GM13976 (cell line): ENCODE measurements around the gene EFHC1.

Experiments used
- DNase-seq: peaks from one replicate; pipeline ENCODE4 v3.0.0; 2012; ENCODE audit warnings: low spot score
- in situ Hi-C: fragments of 300-500 bp; cut with MboI; formaldehyde crosslinking; loops from one replicate; pipeline ENCODE4 v1.12.0; 2022; ENCODE audit warnings: low sequenced_read_pairs, mixed read lengths, inconsistent platforms; ENCODE audit not compliant: unreplicated experiment
- TF ChIP-seq, protein P1 (sequence below): IDR thresholded peaks from 2 replicates; pipeline ENCODE4 v1.5.1; 2012; ENCODE audit warnings: borderline replicate concordance, mild to moderate bottlenecking; ENCODE audit not compliant: insufficient read depth; ENCODE audit errors: extremely low read depth, missing control alignments, control extremely low read depth

The EFHC1 gene

DNA sequence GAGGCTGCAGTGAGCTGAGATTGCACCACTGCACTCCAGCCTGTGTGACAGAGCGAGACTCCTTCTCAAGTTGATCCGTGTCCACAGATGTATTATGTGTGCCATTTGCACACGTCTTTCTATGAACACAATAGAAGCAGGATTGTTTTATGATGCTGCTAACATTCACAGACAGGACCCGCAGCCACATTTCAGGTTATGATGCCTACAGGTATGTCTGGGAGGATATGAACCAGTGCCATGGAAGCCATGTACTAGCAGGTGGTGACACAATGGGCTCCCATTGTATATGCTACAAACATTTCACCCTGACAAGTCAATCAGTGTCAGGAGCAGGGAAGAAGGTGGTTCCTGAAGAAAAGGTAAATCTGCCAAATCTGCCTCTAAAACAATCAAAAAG is 152.4 kb downstream of the EFHC1 start:
- TF ChIP-seq, protein P1, sequence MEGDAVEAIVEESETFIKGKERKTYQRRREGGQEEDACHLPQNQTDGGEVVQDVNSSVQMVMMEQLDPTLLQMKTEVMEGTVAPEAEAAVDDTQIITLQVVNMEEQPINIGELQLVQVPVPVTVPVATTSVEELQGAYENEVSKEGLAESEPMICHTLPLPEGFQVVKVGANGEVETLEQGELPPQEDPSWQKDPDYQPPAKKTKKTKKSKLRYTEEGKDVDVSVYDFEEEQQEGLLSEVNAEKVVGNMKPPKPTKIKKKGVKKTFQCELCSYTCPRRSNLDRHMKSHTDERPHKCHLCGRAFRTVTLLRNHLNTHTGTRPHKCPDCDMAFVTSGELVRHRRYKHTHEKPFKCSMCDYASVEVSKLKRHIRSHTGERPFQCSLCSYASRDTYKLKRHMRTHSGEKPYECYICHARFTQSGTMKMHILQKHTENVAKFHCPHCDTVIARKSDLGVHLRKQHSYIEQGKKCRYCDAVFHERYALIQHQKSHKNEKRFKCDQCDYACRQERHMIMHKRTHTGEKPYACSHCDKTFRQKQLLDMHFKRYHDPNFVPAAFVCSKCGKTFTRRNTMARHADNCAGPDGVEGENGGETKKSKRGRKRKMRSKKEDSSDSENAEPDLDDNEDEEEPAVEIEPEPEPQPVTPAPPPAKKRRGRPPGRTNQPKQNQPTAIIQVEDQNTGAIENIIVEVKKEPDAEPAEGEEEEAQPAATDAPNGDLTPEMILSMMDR = no peak
- in situ Hi-C loops = no loop called here
- DNase-seq = no peak

GRCh38 chr6:52573295-52573694 is 153.2 kb downstream of the EFHC1 start:
- in situ Hi-C loops = no loop called here
- TF ChIP-seq, protein P1 = no peak
- no peak for DNase-seq
